H1 (cell line): Measurements from ENCODE around the gene GPBP1. TPM values are rescaled to one million over a fixed set of nuclear protein-coding genes. Genes with fewer than 3 reads are reported as not detected.

Experiments used
- CTCF ChIA-PET: fragments of 300-600 bp; sonication (Branson Sonifier 250); formaldehyde crosslinking; loops from one replicate; lab custom pipeline; 2021; ENCODE audit not compliant: partially characterized antibody; lab: Charles Lee
- POLR2A ChIA-PET: fragments of 300-600 bp; sonication (Branson Sonifier 250); formaldehyde crosslinking; loops from one replicate; lab custom pipeline; 2021; ENCODE audit warnings: inconsistent platforms; ENCODE audit not compliant: partially characterized antibody; lab: Charles Lee
- DNase-seq, 2 experiments: peaks; one replicate each; pipeline versions ENCODE4 v3.0.0 to v3.0.0-alpha.2; 2010 to 2022; ENCODE audit warnings: low spot score in 2 of 2, low read depth in 1 of 2, mixed read lengths in 1 of 2
- FAIRE-seq: peaks from 2 replicates; lab custom pipeline; 2011; peaks lifted over from hg19 to GRCh38; lab: Jason Lieb, UNC
- H2AFZ ChIP-seq: 2 replicates; pipeline ENCODE4 v1.8.1; 2012; ENCODE audit warnings: low read length, inconsistent platforms
- H2AK5ac ChIP-seq: 2 replicates; pipeline ENCODE4 v1.6.1; 2013; ENCODE audit warnings: low read depth, low read length
- H2BK120ac ChIP-seq: replicated peaks from 2 replicates; pipeline ENCODE3; 2013; ENCODE audit warnings: low read depth, low read length, inconsistent platforms
- H2BK12ac ChIP-seq: 2 replicates; pipeline ENCODE4 v1.6.1; 2013; ENCODE audit warnings: low read depth, low read length
- H2BK15ac ChIP-seq: 2 replicates; pipeline ENCODE4 v1.6.1; 2013; ENCODE audit warnings: low read length
- H2BK20ac ChIP-seq: 2 replicates; pipeline ENCODE4 v1.6.1; 2013; ENCODE audit warnings: low read length
- H2BK5ac ChIP-seq: 2 replicates; pipeline ENCODE4 v1.6.1; 2013; ENCODE audit warnings: low read depth, low read length
- H3K14ac ChIP-seq: 2 replicates; pipeline ENCODE4 v1.6.1; 2013; ENCODE audit warnings: inconsistent platforms; ENCODE audit not compliant: insufficient read length
- H3K18ac ChIP-seq: 2 replicates; pipeline ENCODE4 v1.6.1; 2013; ENCODE audit warnings: low read length; ENCODE audit errors: extremely low read depth
- H3K23ac ChIP-seq: 2 replicates; pipeline ENCODE4 v1.6.1; 2013; ENCODE audit warnings: inconsistent platforms; ENCODE audit not compliant: insufficient read length
- H3K23me2 ChIP-seq: 2 replicates; pipeline ENCODE4 v1.6.1; 2013; ENCODE audit warnings: low read depth, low read length
- H3K27ac ChIP-seq: 2 replicates; pipeline ENCODE4 v1.6.1; 2011; ENCODE audit warnings: low read depth, low read length, inconsistent platforms
- H3K27me3 ChIP-seq, 4 experiments: replicated peaks in 1 of 4; 1 replicate in 1 of 4; 2 replicates in 3 of 4; pipeline versions ENCODE4 v1.6.1 to v1.8.1; 2011 to 2013; ENCODE audit warnings: low read length in 3 of 4, mild to moderate bottlenecking in 3 of 4, inconsistent platforms in 2 of 4, mixed read lengths in 2 of 4, moderate library complexity in 1 of 4; ENCODE audit not compliant: control insufficient read depth in 3 of 4, insufficient read depth in 3 of 4; ENCODE audit errors: extremely low read depth in 1 of 4
- H3K36me3 ChIP-seq, 4 experiments: 2 replicates each; pipeline versions ENCODE4 v1.6.1 to v1.8.1; 2011 to 2013; ENCODE audit warnings: mild to moderate bottlenecking in 4 of 4, low read length in 3 of 4, moderate library complexity in 2 of 4, control low read depth in 1 of 4, inconsistent platforms in 1 of 4; ENCODE audit not compliant: insufficient read depth in 4 of 4, control insufficient read depth in 2 of 4
- H3K4ac ChIP-seq: replicated peaks from 2 replicates; pipeline ENCODE3; 2013; ENCODE audit warnings: low read length, low read depth, mixed read lengths, inconsistent platforms; ENCODE audit not compliant: insufficient read length
- H3K4me1 ChIP-seq, 4 experiments: replicated peaks in 1 of 4; 1 replicate in 1 of 4; 2 replicates in 3 of 4; pipeline versions ENCODE4 v1.6.1 to v1.8.1; 2011 to 2013; ENCODE audit warnings: low read length in 3 of 4, inconsistent platforms in 2 of 4, mixed read lengths in 1 of 4; ENCODE audit not compliant: insufficient read depth in 4 of 4, control insufficient read depth in 3 of 4
- H3K4me2 ChIP-seq, 2 experiments: 2 replicates each; pipeline versions ENCODE4 v1.6.1 to v1.8.1; 2011 to 2013; ENCODE audit warnings: low read depth in 2 of 2, low read length in 2 of 2, control low read depth in 1 of 2, inconsistent platforms in 1 of 2, mild to moderate bottlenecking in 1 of 2; ENCODE audit not compliant: insufficient read depth in 1 of 2
- H3K4me3 ChIP-seq, 4 experiments: fragments of 200-600, 300-600 bp in 1 of 4; sonication (generic), shearing (Covaris generic), sonication (Bioruptor Twin) in 1 of 4; 2 replicates each; pipeline versions ENCODE4 v1.5.1 to v1.8.1; 2011 to 2016; ENCODE audit warnings: low read length in 4 of 4, low read depth in 3 of 4, control low read depth in 2 of 4, inconsistent platforms in 2 of 4, mild to moderate bottlenecking in 2 of 4, mixed read lengths in 1 of 4, moderate library complexity in 1 of 4; ENCODE audit not compliant: insufficient read depth in 2 of 4; ENCODE audit errors: extremely low read depth in 1 of 4
- H3K56ac ChIP-seq: replicated peaks from 2 replicates; pipeline ENCODE3; 2013; ENCODE audit warnings: low read depth, mild to moderate bottlenecking, mixed read lengths, low read length, inconsistent platforms; ENCODE audit not compliant: insufficient read length
- H3K79me1 ChIP-seq: 2 replicates; pipeline ENCODE4 v1.6.1; 2013; ENCODE audit warnings: low read depth, low read length, control low read depth
- H3K79me2 ChIP-seq, 2 experiments: 2 replicates each; pipeline versions ENCODE4 v1.6.1 to v1.8.1; 2012 to 2013; ENCODE audit warnings: low read length in 2 of 2, mild to moderate bottlenecking in 2 of 2, inconsistent platforms in 1 of 2; ENCODE audit not compliant: insufficient read depth in 2 of 2, control insufficient read depth in 1 of 2
- H3K9ac ChIP-seq, 4 experiments: replicated peaks in 1 of 4; 1 replicate in 1 of 4; 2 replicates in 3 of 4; pipeline versions ENCODE4 v1.6.1 to v1.8.1; 2011 to 2013; ENCODE audit warnings: low read depth in 3 of 4, low read length in 3 of 4, control low read depth in 2 of 4, mild to moderate bottlenecking in 2 of 4, moderate library complexity in 2 of 4, inconsistent platforms in 1 of 4; ENCODE audit errors: extremely low read depth in 1 of 4
- H3K9me3 ChIP-seq, 2 experiments: 2 replicates each; pipeline versions ENCODE4 v1.6.1 to v1.8.1; 2012 to 2013; ENCODE audit warnings: mild to moderate bottlenecking in 2 of 2, moderate library complexity in 2 of 2, control low read depth in 1 of 2, inconsistent platforms in 1 of 2, low read depth in 1 of 2, low read length in 1 of 2, mixed read lengths in 1 of 2; ENCODE audit not compliant: insufficient read depth in 2 of 2
- H4K20me1 ChIP-seq, 2 experiments: replicated peaks in 1 of 2; 2 replicates each; pipeline versions ENCODE3 to v1.8.1; 2011 to 2013; ENCODE audit warnings: inconsistent platforms in 2 of 2, low read length in 2 of 2, mild to moderate bottlenecking in 1 of 2; ENCODE audit not compliant: insufficient read depth in 2 of 2, control insufficient read depth in 1 of 2
- H4K5ac ChIP-seq: 2 replicates; pipeline ENCODE4 v1.6.1; 2013; ENCODE audit warnings: low read length, low read depth, mixed read lengths, inconsistent platforms; ENCODE audit not compliant: insufficient read length
- H4K8ac ChIP-seq: 2 replicates; pipeline ENCODE4 v1.8.0; 2013; ENCODE audit warnings: mild to moderate bottlenecking, moderate library complexity, low read length, inconsistent platforms; ENCODE audit not compliant: insufficient read depth; ENCODE audit errors: extremely low read depth
- H4K91ac ChIP-seq: replicated peaks from 2 replicates; pipeline ENCODE3; 2013; ENCODE audit warnings: low read length, mixed read lengths, inconsistent platforms; ENCODE audit not compliant: insufficient read length
- BRCA1 ChIP-seq: IDR thresholded peaks from 2 replicates; pipeline ENCODE4 v1.6.1; 2012; ENCODE audit warnings: low read depth, low read length, improper control_type of control experiment
- FOSL1 ChIP-seq: IDR thresholded peaks from 2 replicates; pipeline ENCODE4 v1.6.1; 2011; ENCODE audit warnings: mild to moderate bottlenecking, low read depth, low read length, moderate library complexity; ENCODE audit not compliant: insufficient read depth
- WGBS, 2 experiments: shearing (Covaris generic) in 1 of 2; methylation state at CpG; one replicate each; pipeline versions ENCODE4 v1.1.6 to v1.1.7; 2013 to 2015; ENCODE audit warnings: low lambda C conversion rate in 2 of 2, mixed read lengths in 2 of 2, inconsistent platforms in 1 of 2, low coverage in 1 of 2, missing lambda C conversion rate in 1 of 2; ENCODE audit not compliant: insufficient replicate concordance in 2 of 2, insufficient coverage in 1 of 2, insufficient read length in 1 of 2; ENCODE audit errors: extremely low coverage in 1 of 2, missing lambda C conversion rate in 1 of 2; 5-methylcytosine and 5-hydroxymethylcytosine counted together
- polyA plus RNA-seq, 7 experiments: library from polyadenylated mRNA; depleted of rRNA in 3 of 7; stranded (reverse) in 5 of 7; unstranded in 2 of 7; fragments of >200 nt in 5 of 7; fragments of 200-250 nt in 2 of 7; gene quantifications; 1 replicate in 5 of 7; 2 replicates in 1 of 7; 4 replicates in 1 of 7; pipeline versions ENCODE4 v1.2.1 to v1.2.3, GENCODE V29; 2011 to 2013; ENCODE audit warnings: missing spikeins in 2 of 7, mixed read lengths in 2 of 7
- total RNA-seq: library from RNA; stranded (reverse); fragmentation: NEBNext Ultra II Directional; extraction: Animal tissue kit (Norgen Biotek cat#: 25700); gene quantifications from 2 replicates; pipeline ENCODE4 v1.2.1, GENCODE V29; 2021

Gene GPBP1
- total and polyA plus RNA-seq, 2 of the 8 experiments (the other 6 are each of a cell fraction or from before 2014, with no cell fraction given), result 29.2 to 108 TPM

DNA sequence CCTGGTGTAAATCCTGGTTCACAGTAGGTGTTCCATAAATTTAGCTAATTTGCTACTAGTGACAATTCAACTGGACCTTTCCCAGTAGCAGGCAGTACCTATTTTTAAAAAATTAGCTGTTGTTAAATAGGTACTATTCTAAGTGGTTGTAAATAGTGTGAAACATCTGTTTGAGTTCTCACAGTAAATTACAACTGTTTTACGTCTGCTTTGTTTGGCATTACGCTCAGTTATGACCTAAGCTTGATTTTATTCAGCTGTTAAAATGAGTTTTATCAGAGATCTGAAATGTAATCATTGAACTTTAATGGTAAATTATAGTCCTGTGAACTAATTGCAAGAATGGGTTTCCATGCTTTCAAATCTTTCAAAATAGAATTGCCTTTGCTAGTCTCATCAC, 93.9 kb downstream of the GPBP1 start:
- Histone ChIP-seq H3K79me1 (no peaks in the 10 kb centered on the region), H3K4me1 (no peaks in the 10 kb centered on the region), H3K4me3 (no peak overlapping the region), H3K56ac (no peak overlapping the region), H2BK15ac (no peak overlapping the region), H3K4me2 (no peak overlapping the region), H2AK5ac (no peak overlapping the region), H4K20me1 (no peaks in the 10 kb centered on the region), H4K8ac (no peak overlapping the region), H2BK120ac (no peak overlapping the region), H3K36me3 (peaks cover 0 to 7% (median 3%) of the 10 kb centered on the region in 4 experiments; a peak in 2 of 8 replicates), H4K91ac (no peak overlapping the region), H3K9me3 (no peaks in the 10 kb centered on the region), H2BK12ac (no peak overlapping the region), H2BK20ac (no peak overlapping the region), H2BK5ac (no peak overlapping the region), H3K14ac (no peak overlapping the region), H3K27ac (no peak overlapping the region), H3K79me2 (no peaks in the 10 kb centered on the region), H3K23ac (no peak overlapping the region), H4K5ac (no peak overlapping the region), H3K9ac (no peak overlapping the region), H2AFZ (no peak overlapping the region), H3K27me3 (no peaks in the 10 kb centered on the region), H3K4ac (no peak overlapping the region), H3K23me2 (no peaks in the 10 kb centered on the region), H3K18ac (no peak overlapping the region)
- POLR2A ChIA-PET, result interaction anchor here (0.8 to 1.2 kb wide), 4 partner anchors 11 to 358 kb away, joined by 3 to 4 read pairs (median 3); no protein-coding TSS in a partner anchor
- WGBS, 2 experiments, result 94% methylated on average over 2 of the region's 2 CpGs; no CpG with 5 or more reads in 1 of the 2 experiments
- DNase-seq (no peak), FAIRE-seq (no peak)
- CTCF ChIA-PET, result interaction anchor here (0.7 to 1.3 kb wide), 2 partner anchors 9 to 30 kb away, joined by 3 read pairs; no protein-coding TSS in a partner anchor
- TF ChIP-seq FOSL1 (no peak), BRCA1 (no peak)
